ENCODE measurements around the gene ARMC8. TPM values are rescaled to one million over a fixed set of nuclear protein-coding genes. Genes with fewer than 3 reads are reported as not detected.
A peak's percentile ranks its signal among the peaks of the same experiment; 100 is the strongest.

ARMC8 gene
- total RNA-seq, 6 experiments from 2014 or later = 15.5 to 24.6 (median 18.6) TPM

GRCh38 chr3:138284957-138285477, 97.9 kb downstream of the ARMC8 start:
- Histone ChIP-seq H3K4me1 (no peaks in the 10 kb centered on the region), H3K9me3 (no peaks in the 10 kb centered on the region), H3K27ac (no peak overlapping the region), H3K4me3 (no peak overlapping the region), H3K27me3 (no peaks in the 10 kb centered on the region), H3K36me3 (peaks cover 0 to 35% (median 8%) of the 10 kb centered on the region in 4 donors)
- intact Hi-C loops (cut with DNase I) = no loop called here
- WGBS (ENCODE audit: insufficient coverage, low coverage, low lambda C conversion rate, missing lambda C conversion rate) = 82% methylated on average over 2 of the region's 2 CpGs
- ATAC-seq = no peak
- TF ChIP-seq CTCF (IDR thresholded peaks at IDR 0.05) (peak in 1 of 4 donors; percentile 10), POLR2A (IDR thresholded peaks at IDR 0.05) (no peak)
- DNase-seq = no peak

GRCh38 chr3:138289260-138289659, 102.2 kb downstream of the ARMC8 start:
- 80% methylated on average over 1 of the region's 2 CpGs for WGBS (ENCODE audit: insufficient coverage, low coverage, low lambda C conversion rate, missing lambda C conversion rate)
- intact Hi-C loops (cut with DNase I) = no loop called here
- Histone ChIP-seq H3K4me1 (no peaks in the 10 kb centered on the region), H3K36me3 (peaks cover 0 to 45% (median 10%) of the 10 kb centered on the region in 4 donors), H3K4me3 (no peak overlapping the region), H3K9me3 (no peaks in the 10 kb centered on the region), H3K27ac (no peak overlapping the region), H3K27me3 (no peaks in the 10 kb centered on the region)
- TF ChIP-seq POLR2A (IDR thresholded peaks at IDR 0.05) (no peak), CTCF (IDR thresholded peaks at IDR 0.05) (no peak)
- DNase-seq = no peak
- no peak for ATAC-seq

GRCh38 chr3:138289701-138290100, 102.6 kb downstream of the ARMC8 start:
- Histone ChIP-seq H3K27me3 (no peaks in the 10 kb centered on the region), H3K36me3 (peaks cover 0 to 42% (median 7%) of the 10 kb centered on the region in 4 donors), H3K27ac (no peak overlapping the region), H3K4me3 (no peak overlapping the region), H3K9me3 (no peaks in the 10 kb centered on the region), H3K4me1 (no peaks in the 10 kb centered on the region)
- no peak for DNase-seq
- no peak for ATAC-seq
- intact Hi-C loops (cut with DNase I) = no loop called here
- TF ChIP-seq POLR2A (IDR thresholded peaks at IDR 0.05) (no peak), CTCF (IDR thresholded peaks at IDR 0.05) (no peak)
- whole genome bisulfite sequencing (ENCODE audit: insufficient coverage, low coverage, low lambda C conversion rate, missing lambda C conversion rate) = 100% methylated on average over 3 of the region's 3 CpGs

- intact Hi-C loops (cut with DNase I) = no loop called here
- H3K9me3 ChIP-seq = no peaks in the 10 kb centered on the region
- no peaks in the 10 kb centered on the region for H3K27me3 ChIP-seq
- no peaks in the 10 kb centered on the region for H3K4me1 ChIP-seq
- DNase-seq (no peak), ATAC-seq (no peak)
- TF ChIP-seq CTCF (IDR thresholded peaks at IDR 0.05) (no peak), POLR2A (IDR thresholded peaks at IDR 0.05) (no peak)
- H3K4me3 ChIP-seq = no peak overlapping the region
- WGBS (ENCODE audit: insufficient coverage, low coverage, low lambda C conversion rate, missing lambda C conversion rate) = 91% methylated on average over 1 of the region's 1 CpG
- no peak overlapping the region for H3K27ac ChIP-seq
- peaks cover 0 to 14% (median 0%) of the 10 kb centered on the region in 4 donors for H3K36me3 ChIP-seq
These were observed 109.5 kb downstream of the ARMC8 start for GRCh38 chr3:138296639-138297038.
